WTC11 (cell line): Measurements from ENCODE around the gene CEP63. TPM values are rescaled to one million over a fixed set of nuclear protein-coding genes. Genes with fewer than 3 reads are reported as not detected.

Experiments used
- ATAC-seq: fragments of 200-7000 bp; cut with Tn5 transposase; 2 replicates; pipeline ENCODE4 v1.10.0; 2021; ENCODE audit warnings: mild to moderate bottlenecking, moderate library complexity
- CTCF ChIA-PET: fragments of 300-600 bp; sonication (Branson Sonifier 250); formaldehyde crosslinking; loops from one replicate; lab custom pipeline; 2021; ENCODE audit warnings: antibody characterized with exemption; lab: Charles Lee
- POLR2A ChIA-PET: fragments of 350-600 bp; sonication (Branson Sonifier 250); formaldehyde crosslinking; loops from one replicate; lab custom pipeline; 2021; ENCODE audit warnings: antibody characterized with exemption; lab: Charles Lee
- DNase-seq: peaks from one replicate; pipeline ENCODE4 v3.0.0; 2021; ENCODE audit warnings: low spot score
- H3K27ac Mint-ChIP-seq: 2 replicates; pipeline ENCODE4 v1.8.0; 2021; ENCODE audit warnings: mixed read lengths
- H3K27me3 Mint-ChIP-seq: 2 replicates; pipeline ENCODE4 v1.8.0; 2021; ENCODE audit warnings: low read depth, mild to moderate bottlenecking, moderate library complexity, mixed read lengths
- H3K36me3 Mint-ChIP-seq: 2 replicates; pipeline ENCODE4 v1.8.0; 2021; ENCODE audit warnings: mixed read lengths
- H3K4me1 Mint-ChIP-seq: 2 replicates; pipeline ENCODE4 v1.8.0; 2022; ENCODE audit warnings: mixed read lengths
- H3K4me3 Mint-ChIP-seq: 2 replicates; pipeline ENCODE4 v1.8.0; 2021; ENCODE audit warnings: mild to moderate bottlenecking, moderate library complexity, mixed read lengths
- H3K9me3 Mint-ChIP-seq: 2 replicates; pipeline ENCODE4 v1.8.0; 2021; ENCODE audit warnings: mixed read lengths
- ATF1 ChIP-seq: sonication (generic); formaldehyde crosslinking; IDR thresholded peaks from 2 replicates; pipeline ENCODE4 v1.8.1; 2023; ENCODE audit warnings: mild to moderate bottlenecking, moderate library complexity, missing genetic modification reagents
- ELF4 ChIP-seq: sonication (generic); formaldehyde crosslinking; IDR thresholded peaks from 2 replicates; pipeline ENCODE4 v1.8.1; 2022; ENCODE audit warnings: low read depth, mild to moderate bottlenecking, moderate library complexity, missing genetic modification reagents
- ESRRA ChIP-seq: sonication (generic); formaldehyde crosslinking; IDR thresholded peaks from 2 replicates; pipeline ENCODE4 v1.8.1; 2022; ENCODE audit warnings: mild to moderate bottlenecking, missing genetic modification reagents, borderline replicate concordance
- ETV6 ChIP-seq: sonication (generic); formaldehyde crosslinking; IDR thresholded peaks from 2 replicates; pipeline ENCODE4 v1.8.1; 2022; ENCODE audit warnings: mild to moderate bottlenecking, missing genetic modification reagents
- HMGA2 ChIP-seq: fragments of 250-450 bp; sonication (Bioruptor Pico); IDR thresholded peaks from 2 replicates; pipeline ENCODE4 v1.4.0; 2021; ENCODE audit warnings: mild to moderate bottlenecking, moderate library complexity
- JAZF1 ChIP-seq: fragments of 250-450 bp; sonication (Bioruptor Pico); IDR thresholded peaks from 2 replicates; pipeline ENCODE4 v1.9.0; 2021; ENCODE audit warnings: moderate library complexity, mild to moderate bottlenecking, inconsistent platforms
- NR3C1 ChIP-seq: sonication (generic); formaldehyde crosslinking; conservative IDR thresholded peaks from 2 replicates; pipeline ENCODE4 v1.8.1; 2023; ENCODE audit warnings: low read depth, mild to moderate bottlenecking, missing genetic modification reagents
- OVOL2 ChIP-seq: fragments of 250-450 bp; sonication (Bioruptor Pico); IDR thresholded peaks from 2 replicates; pipeline ENCODE4 v1.9.0; 2021; ENCODE audit warnings: mild to moderate bottlenecking, borderline replicate concordance
- RELA ChIP-seq: sonication (generic); formaldehyde crosslinking; IDR thresholded peaks from 2 replicates; pipeline ENCODE4 v1.8.1; 2022; ENCODE audit warnings: missing genetic modification reagents, mild to moderate bottlenecking, borderline replicate concordance
- SP1 ChIP-seq: sonication (generic); formaldehyde crosslinking; conservative IDR thresholded peaks from 2 replicates; pipeline ENCODE4 v1.8.1; 2022; ENCODE audit warnings: missing genetic modification reagents
- ZNF232 ChIP-seq: sonication (generic); formaldehyde crosslinking; IDR thresholded peaks from 2 replicates; pipeline ENCODE4 v1.8.0; 2022; ENCODE audit warnings: mild to moderate bottlenecking, missing genetic modification reagents
- ZNF263 ChIP-seq: sonication (generic); formaldehyde crosslinking; IDR thresholded peaks from 2 replicates; pipeline ENCODE4 v1.8.1; 2022; ENCODE audit warnings: low read depth, mild to moderate bottlenecking, moderate library complexity, missing genetic modification reagents
- ZNF423 ChIP-seq: fragments of 250-450 bp; sonication (Bioruptor Pico); IDR thresholded peaks from 2 replicates; pipeline ENCODE4 v2.1.2; 2022; ENCODE audit warnings: mild to moderate bottlenecking, moderate library complexity
- total RNA-seq: library from RNA; stranded (reverse); gene quantifications from 3 replicates; pipeline ENCODE4 v1.2.3, GENCODE V29; 2021
- TF ChIP-seq, protein P1 (sequence below): sonication (generic); formaldehyde crosslinking; IDR thresholded peaks from 2 replicates; pipeline ENCODE4 v1.8.1; 2022; ENCODE audit warnings: mild to moderate bottlenecking, missing genetic modification reagents, moderate library complexity, borderline replicate concordance
- TF ChIP-seq, protein P2 (sequence below): sonication (generic); formaldehyde crosslinking; IDR thresholded peaks from 2 replicates; pipeline ENCODE4 v1.8.0; 2023; ENCODE audit warnings: missing genetic modification reagents, mild to moderate bottlenecking, borderline replicate concordance
- TF ChIP-seq, protein P3 (sequence below): sonication (generic); formaldehyde crosslinking; IDR thresholded peaks from 2 replicates; pipeline ENCODE4 v1.8.0; 2022; ENCODE audit warnings: missing genetic modification reagents
- TF ChIP-seq, protein P4 (sequence below): sonication (generic); formaldehyde crosslinking; IDR thresholded peaks from 2 replicates; pipeline ENCODE4 v1.8.0; 2023; ENCODE audit warnings: missing genetic modification reagents
- TF ChIP-seq, protein P5 (sequence below): sonication (generic); formaldehyde crosslinking; IDR thresholded peaks from 2 replicates; pipeline ENCODE4 v1.8.1; 2022; ENCODE audit warnings: low read depth, mild to moderate bottlenecking, moderate library complexity, missing genetic modification reagents, borderline replicate concordance

CEP63 gene
- total RNA-seq, 1 experiment from 2014 or later: 28.0 TPM

DNA sequence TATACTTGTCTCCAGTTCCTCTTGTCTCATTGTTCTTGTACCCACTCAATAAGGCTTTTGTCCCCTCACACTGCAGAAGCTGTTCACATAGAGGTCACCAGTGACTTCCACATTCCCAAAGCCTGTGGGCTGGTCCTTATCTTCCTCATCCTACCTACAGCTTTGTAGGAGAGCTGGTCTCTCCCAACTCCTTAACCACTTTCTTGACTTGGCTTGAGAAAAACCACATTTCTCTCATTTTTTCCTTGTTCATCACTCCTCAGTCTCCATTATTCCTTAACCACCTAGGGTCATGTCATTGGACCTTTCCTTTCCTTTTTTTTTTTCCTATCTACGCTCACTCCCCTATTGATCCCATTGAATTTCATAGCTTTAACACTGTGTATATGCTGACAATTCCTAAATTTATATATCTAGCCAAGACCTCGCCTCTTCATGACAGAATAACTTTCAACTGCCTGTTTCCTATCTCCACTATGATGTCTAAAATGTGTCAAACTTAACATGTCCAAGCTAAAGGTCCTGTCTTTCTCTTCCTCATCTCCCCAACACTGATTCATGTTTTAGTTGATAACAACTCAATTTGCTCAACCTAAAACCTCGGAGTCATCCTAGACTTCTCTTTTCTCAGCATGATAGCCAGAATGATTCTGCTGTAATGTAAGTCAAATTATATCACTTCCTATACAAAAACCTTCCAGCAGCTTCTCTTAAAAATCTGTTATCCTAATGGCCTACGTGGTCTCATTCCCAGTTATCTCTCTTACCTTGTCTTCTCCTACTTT lies 49.5 kb downstream of the CEP63 start:
- ChIA-PET POLR2A (no interaction called here), CTCF (no interaction called here)
- no peak for DNase-seq
- TF ChIP-seq, protein P1, sequence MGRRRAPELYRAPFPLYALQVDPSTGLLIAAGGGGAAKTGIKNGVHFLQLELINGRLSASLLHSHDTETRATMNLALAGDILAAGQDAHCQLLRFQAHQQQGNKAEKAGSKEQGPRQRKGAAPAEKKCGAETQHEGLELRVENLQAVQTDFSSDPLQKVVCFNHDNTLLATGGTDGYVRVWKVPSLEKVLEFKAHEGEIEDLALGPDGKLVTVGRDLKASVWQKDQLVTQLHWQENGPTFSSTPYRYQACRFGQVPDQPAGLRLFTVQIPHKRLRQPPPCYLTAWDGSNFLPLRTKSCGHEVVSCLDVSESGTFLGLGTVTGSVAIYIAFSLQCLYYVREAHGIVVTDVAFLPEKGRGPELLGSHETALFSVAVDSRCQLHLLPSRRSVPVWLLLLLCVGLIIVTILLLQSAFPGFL: no peak
- TF ChIP-seq, protein P2, sequence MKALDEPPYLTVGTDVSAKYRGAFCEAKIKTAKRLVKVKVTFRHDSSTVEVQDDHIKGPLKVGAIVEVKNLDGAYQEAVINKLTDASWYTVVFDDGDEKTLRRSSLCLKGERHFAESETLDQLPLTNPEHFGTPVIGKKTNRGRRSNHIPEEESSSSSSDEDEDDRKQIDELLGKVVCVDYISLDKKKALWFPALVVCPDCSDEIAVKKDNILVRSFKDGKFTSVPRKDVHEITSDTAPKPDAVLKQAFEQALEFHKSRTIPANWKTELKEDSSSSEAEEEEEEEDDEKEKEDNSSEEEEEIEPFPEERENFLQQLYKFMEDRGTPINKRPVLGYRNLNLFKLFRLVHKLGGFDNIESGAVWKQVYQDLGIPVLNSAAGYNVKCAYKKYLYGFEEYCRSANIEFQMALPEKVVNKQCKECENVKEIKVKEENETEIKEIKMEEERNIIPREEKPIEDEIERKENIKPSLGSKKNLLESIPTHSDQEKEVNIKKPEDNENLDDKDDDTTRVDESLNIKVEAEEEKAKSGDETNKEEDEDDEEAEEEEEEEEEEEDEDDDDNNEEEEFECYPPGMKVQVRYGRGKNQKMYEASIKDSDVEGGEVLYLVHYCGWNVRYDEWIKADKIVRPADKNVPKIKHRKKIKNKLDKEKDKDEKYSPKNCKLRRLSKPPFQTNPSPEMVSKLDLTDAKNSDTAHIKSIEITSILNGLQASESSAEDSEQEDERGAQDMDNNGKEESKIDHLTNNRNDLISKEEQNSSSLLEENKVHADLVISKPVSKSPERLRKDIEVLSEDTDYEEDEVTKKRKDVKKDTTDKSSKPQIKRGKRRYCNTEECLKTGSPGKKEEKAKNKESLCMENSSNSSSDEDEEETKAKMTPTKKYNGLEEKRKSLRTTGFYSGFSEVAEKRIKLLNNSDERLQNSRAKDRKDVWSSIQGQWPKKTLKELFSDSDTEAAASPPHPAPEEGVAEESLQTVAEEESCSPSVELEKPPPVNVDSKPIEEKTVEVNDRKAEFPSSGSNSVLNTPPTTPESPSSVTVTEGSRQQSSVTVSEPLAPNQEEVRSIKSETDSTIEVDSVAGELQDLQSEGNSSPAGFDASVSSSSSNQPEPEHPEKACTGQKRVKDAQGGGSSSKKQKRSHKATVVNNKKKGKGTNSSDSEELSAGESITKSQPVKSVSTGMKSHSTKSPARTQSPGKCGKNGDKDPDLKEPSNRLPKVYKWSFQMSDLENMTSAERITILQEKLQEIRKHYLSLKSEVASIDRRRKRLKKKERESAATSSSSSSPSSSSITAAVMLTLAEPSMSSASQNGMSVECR (CRISPR knock-in tag): no peak
- TF ChIP-seq, protein P3, sequence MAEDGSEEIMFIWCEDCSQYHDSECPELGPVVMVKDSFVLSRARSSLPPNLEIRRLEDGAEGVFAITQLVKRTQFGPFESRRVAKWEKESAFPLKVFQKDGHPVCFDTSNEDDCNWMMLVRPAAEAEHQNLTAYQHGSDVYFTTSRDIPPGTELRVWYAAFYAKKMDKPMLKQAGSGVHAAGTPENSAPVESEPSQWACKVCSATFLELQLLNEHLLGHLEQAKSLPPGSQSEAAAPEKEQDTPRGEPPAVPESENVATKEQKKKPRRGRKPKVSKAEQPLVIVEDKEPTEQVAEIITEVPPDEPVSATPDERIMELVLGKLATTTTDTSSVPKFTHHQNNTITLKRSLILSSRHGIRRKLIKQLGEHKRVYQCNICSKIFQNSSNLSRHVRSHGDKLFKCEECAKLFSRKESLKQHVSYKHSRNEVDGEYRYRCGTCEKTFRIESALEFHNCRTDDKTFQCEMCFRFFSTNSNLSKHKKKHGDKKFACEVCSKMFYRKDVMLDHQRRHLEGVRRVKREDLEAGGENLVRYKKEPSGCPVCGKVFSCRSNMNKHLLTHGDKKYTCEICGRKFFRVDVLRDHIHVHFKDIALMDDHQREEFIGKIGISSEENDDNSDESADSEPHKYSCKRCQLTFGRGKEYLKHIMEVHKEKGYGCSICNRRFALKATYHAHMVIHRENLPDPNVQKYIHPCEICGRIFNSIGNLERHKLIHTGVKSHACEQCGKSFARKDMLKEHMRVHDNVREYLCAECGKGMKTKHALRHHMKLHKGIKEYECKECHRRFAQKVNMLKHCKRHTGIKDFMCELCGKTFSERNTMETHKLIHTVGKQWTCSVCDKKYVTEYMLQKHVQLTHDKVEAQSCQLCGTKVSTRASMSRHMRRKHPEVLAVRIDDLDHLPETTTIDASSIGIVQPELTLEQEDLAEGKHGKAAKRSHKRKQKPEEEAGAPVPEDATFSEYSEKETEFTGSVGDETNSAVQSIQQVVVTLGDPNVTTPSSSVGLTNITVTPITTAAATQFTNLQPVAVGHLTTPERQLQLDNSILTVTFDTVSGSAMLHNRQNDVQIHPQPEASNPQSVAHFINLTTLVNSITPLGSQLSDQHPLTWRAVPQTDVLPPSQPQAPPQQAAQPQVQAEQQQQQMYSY (CRISPR knock-in tag): no peak
- no peak for TF ChIP-seq ESRRA (CRISPR knock-in tag)
- TF ChIP-seq ZNF423: no peak
- TF ChIP-seq, protein P4, sequence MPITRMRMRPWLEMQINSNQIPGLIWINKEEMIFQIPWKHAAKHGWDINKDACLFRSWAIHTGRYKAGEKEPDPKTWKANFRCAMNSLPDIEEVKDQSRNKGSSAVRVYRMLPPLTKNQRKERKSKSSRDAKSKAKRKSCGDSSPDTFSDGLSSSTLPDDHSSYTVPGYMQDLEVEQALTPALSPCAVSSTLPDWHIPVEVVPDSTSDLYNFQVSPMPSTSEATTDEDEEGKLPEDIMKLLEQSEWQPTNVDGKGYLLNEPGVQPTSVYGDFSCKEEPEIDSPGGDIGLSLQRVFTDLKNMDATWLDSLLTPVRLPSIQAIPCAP: no peak
- TF ChIP-seq ATF1 (CRISPR knock-in tag): no peak
- TF ChIP-seq ELF4: no peak
- TF ChIP-seq ZNF263 (CRISPR knock-in tag): no peak
- H3K4me1 Mint-ChIP-seq: no peaks in the 10 kb centered on the region
- no peaks in the 10 kb centered on the region for H3K27me3 Mint-ChIP-seq
- no peak overlapping the region for H3K27ac Mint-ChIP-seq
- ATAC-seq: no peak
- H3K9me3 Mint-ChIP-seq: no peaks in the 10 kb centered on the region
- H3K4me3 Mint-ChIP-seq: no peak overlapping the region
- peaks cover 2% of the 10 kb centered on the region; the same call in 1 of the 2 replicates for H3K36me3 Mint-ChIP-seq

DNA sequence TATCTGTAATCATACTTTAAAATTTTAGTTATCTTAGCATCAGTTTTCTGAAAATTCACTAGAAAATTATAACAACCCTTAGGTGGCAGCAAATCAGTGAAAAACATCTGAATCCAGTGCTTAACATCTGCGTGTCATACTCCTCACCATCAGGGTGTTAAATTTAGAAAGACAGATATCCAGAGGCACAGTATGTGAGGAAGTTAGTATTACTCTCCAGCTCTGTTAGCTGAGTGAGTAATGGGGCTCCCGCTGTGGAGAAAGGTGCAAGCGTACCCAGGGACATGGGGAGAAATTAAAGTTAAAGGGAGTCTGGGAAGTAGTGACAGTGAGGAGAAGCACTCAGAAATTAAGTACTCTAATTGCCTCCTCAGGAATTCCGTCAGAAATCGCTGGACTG lies 50.9 kb downstream of the CEP63 start:
- H3K27ac Mint-ChIP-seq: no peak overlapping the region
- TF ChIP-seq, protein P5, sequence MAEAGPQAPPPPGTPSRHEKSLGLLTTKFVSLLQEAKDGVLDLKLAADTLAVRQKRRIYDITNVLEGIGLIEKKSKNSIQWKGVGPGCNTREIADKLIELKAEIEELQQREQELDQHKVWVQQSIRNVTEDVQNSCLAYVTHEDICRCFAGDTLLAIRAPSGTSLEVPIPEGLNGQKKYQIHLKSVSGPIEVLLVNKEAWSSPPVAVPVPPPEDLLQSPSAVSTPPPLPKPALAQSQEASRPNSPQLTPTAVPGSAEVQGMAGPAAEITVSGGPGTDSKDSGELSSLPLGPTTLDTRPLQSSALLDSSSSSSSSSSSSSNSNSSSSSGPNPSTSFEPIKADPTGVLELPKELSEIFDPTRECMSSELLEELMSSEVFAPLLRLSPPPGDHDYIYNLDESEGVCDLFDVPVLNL (CRISPR knock-in tag): no peak
- TF ChIP-seq HMGA2 (CRISPR knock-in tag) (no peak), NR3C1 (CRISPR knock-in tag) (no peak), SP1 (no peak), ETV6 (no peak), RELA (CRISPR knock-in tag) (no peak), OVOL2 (CRISPR knock-in tag) (no peak), JAZF1 (no peak), ZNF232 (CRISPR knock-in tag) (no peak)
- TF ChIP-seq, all 79 proteins: peak for 0

More for the DNA sequence above, 50.9 kb downstream of the CEP63 start:
- POLR2A ChIA-PET: no interaction called here
- CTCF ChIA-PET: interaction anchor here (1.6 kb wide), 1 partner anchor 10 kb away, joined by 5 read pairs; no protein-coding TSS in a partner anchor
- H3K9me3 Mint-ChIP-seq: no peaks in the 10 kb centered on the region
- DNase-seq (no peak), ATAC-seq (no peak)
- no peaks in the 10 kb centered on the region for H3K27me3 Mint-ChIP-seq
- H3K4me1 Mint-ChIP-seq: no peaks in the 10 kb centered on the region
- H3K36me3 Mint-ChIP-seq: peaks cover 2% of the 10 kb centered on the region; the same call in 1 of the 2 replicates
- no peak overlapping the region for H3K4me3 Mint-ChIP-seq
